GM23338 (cell line): Measurements from ENCODE around the gene EPS8L3. TPM values are rescaled to one million over a fixed set of nuclear protein-coding genes. Genes with fewer than 3 reads are reported as not detected.

ENCODE experiments used
- ATAC-seq: fragments of 200-7000 bp; cut with Tn5 transposase; 3 replicates; pipeline ENCODE4 v1.9.1; 2020
- DNase-seq: peaks from one replicate; pipeline ENCODE4 v3.0.0-alpha.2; 2015; ENCODE audit warnings: low spot score
- H2AFZ ChIP-seq: fragments of 200-600 bp; sonication (generic); 2 replicates; pipeline ENCODE4 v1.8.0; 2016; ENCODE audit warnings: antibody characterized with exemption, mild to moderate bottlenecking, moderate library complexity
- H3F3A ChIP-seq: fragments of 200-600 bp; sonication (generic); replicated peaks from 2 replicates; pipeline ENCODE4 v1.8.0; 2017; ENCODE audit warnings: antibody characterized with exemption, mixed run types, low read depth
- H3K27ac ChIP-seq: fragments of 200-600 bp; sonication (generic); 2 replicates; pipeline ENCODE4 v1.6.1; 2016; ENCODE audit warnings: low read depth
- H3K27me3 ChIP-seq: fragments of 200-600 bp; sonication (generic); 2 replicates; pipeline ENCODE4 v1.8.0; 2016; ENCODE audit warnings: mild to moderate bottlenecking, mixed run types, moderate library complexity; ENCODE audit not compliant: insufficient read depth
- H3K36me3 ChIP-seq: fragments of 200-600 bp; sonication (generic); 2 replicates; pipeline ENCODE4 v1.8.0; 2016; ENCODE audit warnings: mild to moderate bottlenecking; ENCODE audit not compliant: insufficient read depth
- H3K4me1 ChIP-seq: fragments of 200-600 bp; sonication (generic); 2 replicates; pipeline ENCODE4 v1.8.0; 2016; ENCODE audit warnings: mild to moderate bottlenecking, moderate library complexity; ENCODE audit not compliant: insufficient read depth
- H3K4me2 ChIP-seq: fragments of 200-600 bp; sonication (generic); 2 replicates; pipeline ENCODE4 v1.7.1; 2017; ENCODE audit warnings: mixed run types
- H3K4me3 ChIP-seq: fragments of 200-600 bp; sonication (generic); 2 replicates; pipeline ENCODE4 v1.6.1; 2016; ENCODE audit warnings: mixed run types
- H3K79me2 ChIP-seq: fragments of 200-600 bp; sonication (generic); replicated peaks from 2 replicates; pipeline ENCODE4 v1.8.0; 2017; ENCODE audit warnings: mild to moderate bottlenecking; ENCODE audit not compliant: insufficient read depth
- H3K9me2 ChIP-seq: fragments of 200-600 bp; sonication (generic); 2 replicates; pipeline ENCODE4 v1.8.0; 2017; ENCODE audit not compliant: insufficient read depth
- H4K20me1 ChIP-seq: fragments of 200-600 bp; sonication (generic); replicated peaks from 2 replicates; pipeline ENCODE4 v1.8.0; 2017; ENCODE audit warnings: mild to moderate bottlenecking; ENCODE audit not compliant: insufficient read depth
- H3K27ac Mint-ChIP-seq: 2 replicates; pipeline ENCODE4 v1.8.0; 2020; ENCODE audit warnings: inconsistent platforms, mild to moderate bottlenecking, moderate library complexity, mixed read lengths
- H3K27me3 Mint-ChIP-seq: 3 replicates; pipeline ENCODE4 v1.8.0; 2022; ENCODE audit warnings: low read depth, mild to moderate bottlenecking, moderate library complexity, mixed read lengths, inconsistent platforms; ENCODE audit not compliant: insufficient read depth, poor library complexity
- H3K36me3 Mint-ChIP-seq: 3 replicates; pipeline ENCODE4 v1.8.0; 2021; ENCODE audit warnings: low read depth, mild to moderate bottlenecking, inconsistent platforms, moderate library complexity, mixed read lengths
- H3K4me1 Mint-ChIP-seq: 3 replicates; pipeline ENCODE4 v1.8.0; 2020; ENCODE audit warnings: mild to moderate bottlenecking, inconsistent platforms, mixed read lengths
- H3K4me3 Mint-ChIP-seq: 3 replicates; pipeline ENCODE4 v1.8.0; 2021; ENCODE audit warnings: moderate library complexity, mild to moderate bottlenecking, inconsistent platforms, mixed read lengths
- H3K9me3 Mint-ChIP-seq: 3 replicates; pipeline ENCODE4 v1.8.0; 2020; ENCODE audit warnings: moderate library complexity, mild to moderate bottlenecking, inconsistent platforms, mixed read lengths
- CREB1 ChIP-seq: fragments of 250-450 bp; sonication (Bioruptor Pico); IDR thresholded peaks from 2 replicates; pipeline ENCODE4 v1.5.0; 2020; ENCODE audit warnings: low read depth, mild to moderate bottlenecking, moderate library complexity
- ETS1 ChIP-seq: IDR thresholded peaks from 2 replicates; pipeline ENCODE4 v1.6.1; 2016; ENCODE audit warnings: antibody characterized with exemption
- POLR2AphosphoS5 ChIP-seq: IDR thresholded peaks from 2 replicates; pipeline ENCODE4 v1.6.1; 2016; ENCODE audit warnings: antibody characterized with exemption, low read depth
- polyA plus RNA-seq: library from polyadenylated mRNA; unstranded; fragments of >200 nt; fragmentation: Nextera tagmentation; extraction: Ambion mirVana; gene quantifications from 2 replicates; pipeline ENCODE4 v1.2.1, GENCODE V29; 2016
- total RNA-seq: library from RNA; depleted of rRNA; stranded (reverse); fragments of >200 nt; shearing (Covaris generic); gene quantifications from 2 replicates; pipeline ENCODE4 v1.2.3, GENCODE V29; 2014
- TF ChIP-seq, protein P1 (sequence below), 2 experiments: fragments of 200-600 bp in 1 of 2; sonication (generic) in 1 of 2; conservative IDR thresholded peaks; 2 replicates each; pipeline versions ENCODE4 v1.5.1 to v1.6.1; 2016 to 2017; ENCODE audit warnings: antibody characterized with exemption in 2 of 2, low read depth in 2 of 2, mild to moderate bottlenecking in 2 of 2, moderate library complexity in 1 of 2

Gene EPS8L3
- total and polyA plus RNA-seq, 2 experiments from 2014 or later = not detected

DNA sequence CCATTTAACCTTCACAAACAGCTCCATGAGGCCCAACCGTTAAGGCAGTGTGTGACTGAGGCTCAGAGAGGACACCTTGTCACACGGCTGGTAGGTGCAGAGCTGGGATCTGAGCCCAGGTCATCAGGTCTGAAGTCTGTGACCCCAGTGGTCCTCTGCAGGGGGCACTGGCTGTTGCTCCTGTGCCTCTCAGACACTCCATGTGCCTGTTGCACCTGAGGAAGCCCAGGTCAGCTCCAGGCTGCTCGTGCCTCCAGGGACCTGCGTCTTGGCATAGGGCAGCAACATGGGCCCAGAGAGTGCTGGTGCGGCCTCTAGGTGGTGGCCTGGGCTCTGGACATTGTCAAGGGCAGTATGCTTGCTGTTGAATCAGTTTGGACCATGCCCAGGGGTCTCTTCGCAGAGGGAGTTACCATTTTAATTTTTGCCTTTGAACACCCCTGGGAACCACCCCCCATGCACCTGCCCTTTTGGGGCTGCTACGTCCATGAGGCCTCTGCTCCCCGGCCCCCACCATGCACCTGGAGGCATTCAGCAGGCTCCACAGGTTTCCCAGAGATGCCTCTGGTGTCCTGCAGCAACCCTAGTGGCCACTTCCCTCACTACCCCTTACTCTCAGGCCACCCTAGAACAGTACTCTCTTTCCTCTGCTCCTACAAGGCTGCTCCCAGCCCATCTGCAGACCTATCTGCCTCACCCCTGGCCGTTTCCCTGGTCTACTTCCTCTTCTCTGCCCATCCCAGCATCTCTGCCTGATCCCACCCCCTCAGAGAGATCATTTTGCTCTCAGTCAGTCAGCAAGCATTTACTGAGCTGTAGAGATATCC is 25.2 kb upstream of the EPS8L3 start:
- Histone ChIP-seq H3K9me2 (no peaks in the 10 kb centered on the region), H3K4me2 (no peak overlapping the region)

GRCh38 chr1:109787845-109788601 is 24.3 kb upstream of the EPS8L3 start:
- Mint-ChIP-seq H3K36me3 (no peaks in the 10 kb centered on the region), H3K27me3 (peaks cover 16% of the 10 kb centered on the region), H3K4me3 (no peak overlapping the region), H3K27ac (no peak overlapping the region), H3K9me3 (no peaks in the 10 kb centered on the region), H3K4me1 (peaks cover 29% of the 10 kb centered on the region)
- Histone ChIP-seq H3K79me2 (no peaks in the 10 kb centered on the region), H3K4me2 (no peak overlapping the region), H3F3A (no peaks in the 10 kb centered on the region), H3K4me3 (no peak overlapping the region), H3K36me3 (no peaks in the 10 kb centered on the region), H3K9me2 (no peaks in the 10 kb centered on the region), H3K4me1 (peaks cover 16% of the 10 kb centered on the region), H3K27ac (no peak overlapping the region), H2AFZ (no peak overlapping the region; the same call in 1 of the 2 replicates), H3K27me3 (no peaks in the 10 kb centered on the region), H4K20me1 (no peaks in the 10 kb centered on the region)
- ATAC-seq (no peak), DNase-seq (no peak)
- TF ChIP-seq CREB1 (CRISPR knock-in tag) = no peak
- no peak for TF ChIP-seq POLR2AphosphoS5

More for the DNA sequence above, 25.2 kb upstream of the EPS8L3 start:
- Mint-ChIP-seq H3K4me3 (no peak overlapping the region), H3K4me1 (peaks cover 34% of the 10 kb centered on the region), H3K36me3 (no peaks in the 10 kb centered on the region), H3K9me3 (no peaks in the 10 kb centered on the region), H3K27ac (no peak overlapping the region; the same call in 1 of the 2 replicates), H3K27me3 (peaks cover 16% of the 10 kb centered on the region)
- no peak overlapping the region for H3K4me3 ChIP-seq
- peak; percentile 78 for ATAC-seq
- H3K4me1 ChIP-seq = peaks cover 21% of the 10 kb centered on the region; the same call in 1 of the 2 replicates
- H3K79me2 ChIP-seq = no peaks in the 10 kb centered on the region
- H3K27me3 ChIP-seq = no peaks in the 10 kb centered on the region
- TF ChIP-seq, protein P1, sequence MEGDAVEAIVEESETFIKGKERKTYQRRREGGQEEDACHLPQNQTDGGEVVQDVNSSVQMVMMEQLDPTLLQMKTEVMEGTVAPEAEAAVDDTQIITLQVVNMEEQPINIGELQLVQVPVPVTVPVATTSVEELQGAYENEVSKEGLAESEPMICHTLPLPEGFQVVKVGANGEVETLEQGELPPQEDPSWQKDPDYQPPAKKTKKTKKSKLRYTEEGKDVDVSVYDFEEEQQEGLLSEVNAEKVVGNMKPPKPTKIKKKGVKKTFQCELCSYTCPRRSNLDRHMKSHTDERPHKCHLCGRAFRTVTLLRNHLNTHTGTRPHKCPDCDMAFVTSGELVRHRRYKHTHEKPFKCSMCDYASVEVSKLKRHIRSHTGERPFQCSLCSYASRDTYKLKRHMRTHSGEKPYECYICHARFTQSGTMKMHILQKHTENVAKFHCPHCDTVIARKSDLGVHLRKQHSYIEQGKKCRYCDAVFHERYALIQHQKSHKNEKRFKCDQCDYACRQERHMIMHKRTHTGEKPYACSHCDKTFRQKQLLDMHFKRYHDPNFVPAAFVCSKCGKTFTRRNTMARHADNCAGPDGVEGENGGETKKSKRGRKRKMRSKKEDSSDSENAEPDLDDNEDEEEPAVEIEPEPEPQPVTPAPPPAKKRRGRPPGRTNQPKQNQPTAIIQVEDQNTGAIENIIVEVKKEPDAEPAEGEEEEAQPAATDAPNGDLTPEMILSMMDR (conservative IDR thresholded peaks at IDR 0.05; ENCODE audit: low read depth in 2 of 2) = peak; percentile 46 to 47
- no peak for TF ChIP-seq ETS1
- no peaks in the 10 kb centered on the region for H3K36me3 ChIP-seq
- H2AFZ ChIP-seq = peak overlapping the region; percentile 75
- no peaks in the 10 kb centered on the region for H4K20me1 ChIP-seq
- H3K27ac ChIP-seq = no peak overlapping the region
- H3F3A ChIP-seq = no peaks in the 10 kb centered on the region
- peak; percentile 72 for DNase-seq
